ENCODE data around the gene TSHZ1.

DNA sequence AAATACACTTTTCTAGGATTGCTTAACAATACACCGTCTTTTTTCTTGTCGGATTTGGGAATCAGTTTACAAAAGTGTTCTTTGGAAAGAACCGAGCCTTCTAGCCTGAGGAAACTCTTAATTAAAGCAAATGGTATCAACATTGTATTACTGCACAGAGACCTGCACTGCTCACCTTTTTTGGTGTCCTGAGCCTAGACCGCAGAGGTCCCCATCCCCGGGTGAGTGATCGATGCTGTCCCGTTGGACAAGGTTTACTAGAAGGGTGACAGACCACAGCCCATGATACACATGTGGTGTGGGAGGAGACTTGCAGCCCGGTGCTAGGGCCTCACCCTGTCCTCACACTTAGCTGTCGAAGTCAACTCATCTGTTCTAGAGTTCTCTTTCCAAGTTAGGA is 55.3 kb downstream of the TSHZ1 start:
- TF ChIP-seq HEYL (CRISPR knock-in tag; IDR thresholded peaks at IDR 0.05) (no peak), POLR2A (IDR thresholded peaks at IDR 0.05; ENCODE audit: low read length) (no peak), ZNF302 (CRISPR knock-in tag; IDR thresholded peaks at IDR 0.05) (no peak), EP300 (IDR thresholded peaks at IDR 0.05) (no peak), MAZ (IDR thresholded peaks at IDR 0.05; ENCODE audit: borderline replicate concordance, low read depth, low read length) (no peak), SREBF2 (IDR thresholded peaks at IDR 0.05) (no peak)
- TF ChIP-seq, protein P1, sequence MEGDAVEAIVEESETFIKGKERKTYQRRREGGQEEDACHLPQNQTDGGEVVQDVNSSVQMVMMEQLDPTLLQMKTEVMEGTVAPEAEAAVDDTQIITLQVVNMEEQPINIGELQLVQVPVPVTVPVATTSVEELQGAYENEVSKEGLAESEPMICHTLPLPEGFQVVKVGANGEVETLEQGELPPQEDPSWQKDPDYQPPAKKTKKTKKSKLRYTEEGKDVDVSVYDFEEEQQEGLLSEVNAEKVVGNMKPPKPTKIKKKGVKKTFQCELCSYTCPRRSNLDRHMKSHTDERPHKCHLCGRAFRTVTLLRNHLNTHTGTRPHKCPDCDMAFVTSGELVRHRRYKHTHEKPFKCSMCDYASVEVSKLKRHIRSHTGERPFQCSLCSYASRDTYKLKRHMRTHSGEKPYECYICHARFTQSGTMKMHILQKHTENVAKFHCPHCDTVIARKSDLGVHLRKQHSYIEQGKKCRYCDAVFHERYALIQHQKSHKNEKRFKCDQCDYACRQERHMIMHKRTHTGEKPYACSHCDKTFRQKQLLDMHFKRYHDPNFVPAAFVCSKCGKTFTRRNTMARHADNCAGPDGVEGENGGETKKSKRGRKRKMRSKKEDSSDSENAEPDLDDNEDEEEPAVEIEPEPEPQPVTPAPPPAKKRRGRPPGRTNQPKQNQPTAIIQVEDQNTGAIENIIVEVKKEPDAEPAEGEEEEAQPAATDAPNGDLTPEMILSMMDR (IDR thresholded peaks at IDR 0.05), result no peak
